HG02571 (cell line): ENCODE data around the gene HELZ.
"Not testable (repeated sequence)": the region's sequence is repeated elsewhere in the genome, so short reads cannot be mapped to it uniquely, and the experiment has no call there.

Experiments used
- ATAC-seq: cut with Tn5 transposase; IDR thresholded peaks from one replicate; pipeline ENCODE4 v1.9.1; 2021; ENCODE audit warnings: mild to moderate bottlenecking, moderate library complexity; ENCODE audit not compliant: unreplicated experiment

HELZ gene, protein sequence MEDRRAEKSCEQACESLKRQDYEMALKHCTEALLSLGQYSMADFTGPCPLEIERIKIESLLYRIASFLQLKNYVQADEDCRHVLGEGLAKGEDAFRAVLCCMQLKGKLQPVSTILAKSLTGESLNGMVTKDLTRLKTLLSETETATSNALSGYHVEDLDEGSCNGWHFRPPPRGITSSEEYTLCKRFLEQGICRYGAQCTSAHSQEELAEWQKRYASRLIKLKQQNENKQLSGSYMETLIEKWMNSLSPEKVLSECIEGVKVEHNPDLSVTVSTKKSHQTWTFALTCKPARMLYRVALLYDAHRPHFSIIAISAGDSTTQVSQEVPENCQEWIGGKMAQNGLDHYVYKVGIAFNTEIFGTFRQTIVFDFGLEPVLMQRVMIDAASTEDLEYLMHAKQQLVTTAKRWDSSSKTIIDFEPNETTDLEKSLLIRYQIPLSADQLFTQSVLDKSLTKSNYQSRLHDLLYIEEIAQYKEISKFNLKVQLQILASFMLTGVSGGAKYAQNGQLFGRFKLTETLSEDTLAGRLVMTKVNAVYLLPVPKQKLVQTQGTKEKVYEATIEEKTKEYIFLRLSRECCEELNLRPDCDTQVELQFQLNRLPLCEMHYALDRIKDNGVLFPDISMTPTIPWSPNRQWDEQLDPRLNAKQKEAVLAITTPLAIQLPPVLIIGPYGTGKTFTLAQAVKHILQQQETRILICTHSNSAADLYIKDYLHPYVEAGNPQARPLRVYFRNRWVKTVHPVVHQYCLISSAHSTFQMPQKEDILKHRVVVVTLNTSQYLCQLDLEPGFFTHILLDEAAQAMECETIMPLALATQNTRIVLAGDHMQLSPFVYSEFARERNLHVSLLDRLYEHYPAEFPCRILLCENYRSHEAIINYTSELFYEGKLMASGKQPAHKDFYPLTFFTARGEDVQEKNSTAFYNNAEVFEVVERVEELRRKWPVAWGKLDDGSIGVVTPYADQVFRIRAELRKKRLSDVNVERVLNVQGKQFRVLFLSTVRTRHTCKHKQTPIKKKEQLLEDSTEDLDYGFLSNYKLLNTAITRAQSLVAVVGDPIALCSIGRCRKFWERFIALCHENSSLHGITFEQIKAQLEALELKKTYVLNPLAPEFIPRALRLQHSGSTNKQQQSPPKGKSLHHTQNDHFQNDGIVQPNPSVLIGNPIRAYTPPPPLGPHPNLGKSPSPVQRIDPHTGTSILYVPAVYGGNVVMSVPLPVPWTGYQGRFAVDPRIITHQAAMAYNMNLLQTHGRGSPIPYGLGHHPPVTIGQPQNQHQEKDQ (N-terminal part only)

DNA sequence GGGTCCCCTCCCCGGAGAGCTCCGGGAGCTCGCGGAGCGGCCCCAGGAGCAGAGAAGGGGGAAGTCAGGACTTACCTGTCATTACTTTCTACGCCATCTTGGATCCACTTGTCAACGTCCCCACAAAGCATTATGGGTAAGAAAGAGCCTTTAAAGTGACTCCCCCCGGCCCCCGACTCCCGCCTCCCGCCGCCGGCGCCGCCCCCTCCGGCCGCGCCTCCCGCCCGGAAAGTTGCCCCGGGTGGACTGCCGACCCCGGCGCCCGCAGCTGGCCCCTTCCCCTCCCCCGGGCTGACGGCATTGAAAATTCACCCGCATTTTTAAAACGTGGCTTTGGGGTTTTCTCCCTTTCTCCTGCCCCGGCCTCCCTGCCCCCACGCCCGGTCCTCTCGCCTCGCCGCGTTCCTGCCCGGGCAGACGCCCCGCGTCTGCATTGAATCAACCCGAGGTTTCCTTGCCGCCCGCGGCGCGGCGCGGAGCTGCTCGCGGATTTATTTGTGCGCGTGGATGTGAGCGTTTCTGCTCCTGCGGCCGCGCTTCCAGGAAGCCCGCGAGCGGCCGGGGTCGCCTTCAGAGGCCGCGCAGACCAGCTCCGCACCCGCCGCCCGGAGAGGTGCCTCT, at the start of gene HELZ:
Gene HELZ (minus strand): TSS at position 124 of the 621 bp plus-strand sequence. CDS start 26,392 bp downstream, outside the sequence.
- peak; percentile 44 for ATAC-seq

GRCh38 chr17:67293251-67294203, 48.5 kb upstream of the HELZ start:
- peak; percentile 75 for ATAC-seq

- no peak for ATAC-seq
Measured at GRCh38 chr17:67290711-67291291, 45.8 kb upstream of the HELZ start.

DNA sequence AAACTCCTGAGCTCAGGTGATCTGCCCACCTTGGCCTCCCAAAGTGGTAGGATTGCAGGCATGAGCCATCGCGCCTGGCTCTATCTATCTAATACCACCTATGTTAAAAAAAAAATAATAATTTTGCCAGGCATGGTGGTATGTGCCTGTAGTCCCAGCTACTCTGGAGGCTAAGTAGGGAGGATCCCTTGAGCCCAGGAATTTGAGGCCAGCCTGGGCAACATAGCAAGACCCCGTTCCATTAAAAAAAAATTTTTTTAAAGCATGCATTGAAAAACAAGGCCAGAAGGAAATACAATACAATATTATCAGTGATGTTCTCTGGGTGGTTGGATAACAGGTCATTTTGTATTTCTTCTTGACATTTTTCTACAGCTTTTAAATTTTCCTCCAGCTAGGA, 45.2 kb upstream of the HELZ start:
- ATAC-seq, result no peak

DNA sequence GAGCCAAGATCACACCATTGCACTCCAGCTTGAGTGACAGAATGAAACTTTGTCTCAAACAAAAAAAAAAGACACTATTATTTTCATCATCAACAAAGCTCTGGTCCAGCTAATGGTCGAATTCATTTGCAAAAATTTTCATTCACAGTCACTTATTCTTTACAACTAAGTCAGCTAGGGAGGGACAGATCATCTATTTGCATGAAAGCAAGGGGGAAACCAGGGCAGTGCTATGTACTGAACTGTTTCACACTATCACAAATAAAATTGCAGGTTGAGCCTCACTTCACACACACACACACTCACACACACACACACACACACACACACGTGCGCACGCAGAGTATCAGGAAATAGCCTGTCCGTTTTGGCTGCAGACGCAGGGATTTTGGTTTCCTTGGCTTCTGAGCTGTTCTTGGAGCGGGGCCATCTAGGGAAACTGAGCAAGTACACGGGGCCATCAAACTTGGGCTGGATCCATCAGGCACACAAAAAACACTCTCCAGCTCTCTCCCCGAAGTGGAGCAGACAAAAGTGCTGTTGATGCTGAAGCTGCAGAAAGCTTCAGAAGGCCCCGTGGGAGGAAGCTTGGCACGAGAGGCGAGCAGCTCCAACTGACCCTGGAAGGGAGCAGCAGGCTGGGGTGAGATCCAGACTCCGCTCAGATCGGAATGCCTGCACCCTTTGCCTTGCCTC, 44.3 kb upstream of the HELZ start:
- ATAC-seq, result no peak

DNA sequence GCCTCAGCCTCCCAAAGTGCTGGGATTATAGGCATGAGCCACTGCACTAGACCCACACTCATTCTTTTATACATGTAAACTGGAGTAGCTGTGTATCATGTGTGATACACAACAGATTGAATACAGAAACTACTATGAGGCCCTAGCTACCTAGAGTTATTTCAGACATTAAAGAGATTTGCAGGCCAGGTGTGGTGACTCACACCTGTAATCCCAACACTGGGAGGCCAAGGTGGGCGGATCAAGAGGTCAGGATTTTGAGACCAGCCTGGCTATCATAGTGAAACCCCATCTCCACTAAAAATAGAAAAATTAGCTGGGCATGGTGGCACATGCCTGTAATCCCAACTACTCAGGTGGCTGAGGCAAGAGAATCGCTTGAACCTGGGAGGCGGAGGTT, 41.8 kb upstream of the HELZ start:
- not testable (repeated sequence) for ATAC-seq

DNA sequence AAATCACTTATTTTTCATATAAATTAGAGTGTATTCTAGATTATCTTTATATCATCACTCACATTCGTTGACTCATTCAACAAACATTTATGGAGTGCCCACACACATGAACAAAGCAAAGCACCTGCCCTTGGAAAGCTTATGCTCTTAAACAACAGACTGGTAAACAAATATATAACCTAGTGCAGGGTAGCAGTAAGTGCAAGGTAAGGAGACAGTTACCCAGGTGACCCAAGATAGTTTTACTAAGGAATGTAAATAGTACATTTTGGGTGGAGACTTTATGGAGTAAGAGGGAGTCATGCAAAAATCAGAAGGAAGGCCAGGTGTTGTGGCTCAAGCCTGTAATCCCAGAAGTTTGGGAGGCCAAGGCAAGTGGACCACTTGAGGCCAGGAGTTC, 40.4 kb upstream of the HELZ start:
- ATAC-seq, result no peak

DNA sequence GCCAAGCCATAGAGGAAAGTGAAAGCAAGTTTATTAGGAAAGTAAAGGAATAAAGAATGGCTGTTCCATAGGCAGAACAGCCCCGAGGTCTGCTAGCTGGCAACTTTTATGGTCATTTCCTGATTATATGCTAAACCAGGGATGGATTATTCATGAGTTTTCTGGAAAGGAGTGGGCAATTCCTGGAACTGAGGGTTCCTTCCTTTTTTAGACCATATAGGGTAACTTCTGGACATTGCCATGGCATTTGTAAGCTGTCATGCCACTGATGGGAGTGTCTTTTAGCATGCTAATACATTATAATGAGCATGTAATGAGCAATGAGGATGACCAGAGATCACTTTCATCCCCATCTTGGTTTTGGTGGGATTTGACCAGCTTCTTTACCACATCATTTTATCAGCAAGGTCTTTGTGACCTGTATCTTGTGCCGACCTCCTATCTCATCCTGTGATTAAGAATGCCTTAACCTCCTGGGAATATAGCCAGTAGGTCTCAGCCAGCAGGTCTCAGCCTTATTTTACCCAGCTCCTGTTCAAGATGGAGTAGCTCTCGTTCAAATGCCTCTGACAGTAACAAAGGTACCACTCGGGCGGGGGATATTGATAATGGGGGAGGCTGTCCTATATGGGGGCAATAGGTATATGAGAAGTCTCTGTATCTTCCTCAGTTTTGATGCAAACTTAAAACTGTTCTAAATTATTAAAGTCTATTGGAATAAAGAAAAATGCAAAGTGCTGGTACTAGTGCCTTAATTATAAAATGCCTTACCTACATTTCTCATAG, 38.9 kb upstream of the HELZ start:
- ATAC-seq, result no peak

DNA sequence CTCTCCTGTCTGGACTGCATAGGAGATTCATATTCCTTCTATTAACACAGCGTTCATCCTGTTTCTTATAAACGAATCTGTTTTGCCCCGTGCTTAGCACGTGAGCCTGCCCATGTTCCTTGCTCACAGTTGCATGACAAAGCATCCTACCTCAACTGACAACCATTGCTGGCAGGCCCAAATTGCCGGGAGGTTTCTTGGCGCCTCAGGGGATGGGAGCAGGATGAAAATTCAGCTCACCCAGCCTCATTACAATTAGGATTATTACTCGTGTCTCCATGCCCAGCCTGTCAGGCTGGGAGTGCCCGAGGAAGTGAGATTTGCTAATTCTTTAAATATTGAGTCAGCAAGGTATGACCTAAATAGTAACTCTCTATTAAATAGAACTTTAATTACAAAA, 36.7 kb upstream of the HELZ start:
- no peak for ATAC-seq

DNA sequence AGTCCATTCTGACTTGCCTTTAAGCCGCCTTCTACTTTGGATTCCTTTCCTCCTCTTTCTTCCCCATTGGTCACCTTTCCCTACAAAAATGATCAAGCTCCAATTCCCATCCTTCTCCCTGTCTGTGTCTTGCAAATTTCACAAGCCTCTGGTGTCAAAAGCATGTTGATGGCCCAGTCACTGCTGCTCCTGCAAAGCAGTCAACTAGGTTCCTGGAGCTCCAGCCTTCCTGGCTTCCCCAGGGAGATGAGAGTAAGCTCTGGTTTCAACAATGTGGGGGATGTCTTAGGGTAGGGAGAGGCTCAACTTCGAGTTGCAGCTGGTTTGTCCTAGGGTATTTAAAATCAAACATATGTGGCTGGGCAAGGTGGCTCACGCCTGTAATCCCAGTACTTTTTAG, 36.1 kb upstream of the HELZ start:
- ATAC-seq, result no peak

GRCh38 chr17:67280279-67280678, 35.3 kb upstream of the HELZ start:
- ATAC-seq, result no peak

GRCh38 chr17:67279115-67279514, 34.1 kb upstream of the HELZ start:
- no peak for ATAC-seq

DNA sequence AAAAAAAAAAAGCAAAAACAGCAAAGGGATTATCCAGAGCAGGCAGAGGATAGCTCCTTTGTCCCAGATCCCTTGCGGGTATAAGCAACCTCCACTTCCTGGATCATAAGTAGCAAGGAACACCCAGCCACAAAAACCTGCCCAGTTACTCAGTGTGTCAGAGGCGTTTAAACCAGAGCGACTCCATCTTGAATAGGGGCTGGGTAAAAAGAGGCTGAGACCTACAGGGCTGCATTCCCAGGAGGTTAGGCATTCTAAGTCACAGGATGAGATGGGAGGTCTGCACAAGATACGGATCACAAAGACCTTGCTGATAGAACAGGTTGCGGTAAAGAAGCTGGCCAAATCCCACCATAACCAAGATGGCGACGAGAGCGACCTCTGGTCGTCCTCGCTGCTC, 33.4 kb upstream of the HELZ start:
- no peak for ATAC-seq

- no peak for ATAC-seq
Measured at GRCh38 chr17:67276075-67276474, 31.1 kb upstream of the HELZ start.

DNA sequence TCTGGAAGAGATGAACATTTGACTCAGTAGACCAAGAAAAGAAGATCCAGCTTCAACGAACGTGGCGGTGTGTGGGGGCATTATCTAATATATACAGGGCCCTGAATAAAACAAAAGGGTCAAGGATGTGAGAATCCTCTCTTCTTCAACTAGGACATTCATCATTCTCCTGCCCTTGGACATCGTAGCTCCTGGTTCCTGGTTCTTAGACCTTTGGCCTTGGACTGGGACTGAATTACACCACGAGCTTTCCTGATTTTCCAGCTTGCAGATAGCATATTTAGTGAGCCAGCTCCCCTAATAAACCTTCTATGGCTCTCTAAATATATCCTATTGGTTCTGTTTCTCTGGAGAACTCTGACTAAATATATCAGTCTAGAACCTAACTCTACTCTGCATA, 29.5 kb upstream of the HELZ start:
- ATAC-seq, result no peak

DNA sequence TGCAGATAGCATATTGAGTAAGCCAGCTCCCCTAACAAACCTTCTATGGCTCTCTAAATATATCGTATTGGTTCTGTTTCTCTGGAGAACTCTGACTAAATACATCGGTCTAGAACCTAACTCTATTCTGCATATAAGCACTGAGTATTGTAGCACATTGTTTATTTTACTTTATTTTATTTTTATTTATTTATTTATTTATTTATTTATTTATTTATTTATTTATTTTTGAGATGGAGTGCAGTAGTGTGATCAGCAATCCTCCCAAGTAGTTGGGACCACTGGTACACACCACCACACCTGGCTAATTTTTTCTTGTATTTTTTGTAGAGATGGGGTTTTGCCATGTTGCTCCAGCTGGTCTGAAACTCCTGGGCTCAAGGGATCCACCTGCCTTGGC, 28.9 kb upstream of the HELZ start:
- no peak for ATAC-seq

DNA sequence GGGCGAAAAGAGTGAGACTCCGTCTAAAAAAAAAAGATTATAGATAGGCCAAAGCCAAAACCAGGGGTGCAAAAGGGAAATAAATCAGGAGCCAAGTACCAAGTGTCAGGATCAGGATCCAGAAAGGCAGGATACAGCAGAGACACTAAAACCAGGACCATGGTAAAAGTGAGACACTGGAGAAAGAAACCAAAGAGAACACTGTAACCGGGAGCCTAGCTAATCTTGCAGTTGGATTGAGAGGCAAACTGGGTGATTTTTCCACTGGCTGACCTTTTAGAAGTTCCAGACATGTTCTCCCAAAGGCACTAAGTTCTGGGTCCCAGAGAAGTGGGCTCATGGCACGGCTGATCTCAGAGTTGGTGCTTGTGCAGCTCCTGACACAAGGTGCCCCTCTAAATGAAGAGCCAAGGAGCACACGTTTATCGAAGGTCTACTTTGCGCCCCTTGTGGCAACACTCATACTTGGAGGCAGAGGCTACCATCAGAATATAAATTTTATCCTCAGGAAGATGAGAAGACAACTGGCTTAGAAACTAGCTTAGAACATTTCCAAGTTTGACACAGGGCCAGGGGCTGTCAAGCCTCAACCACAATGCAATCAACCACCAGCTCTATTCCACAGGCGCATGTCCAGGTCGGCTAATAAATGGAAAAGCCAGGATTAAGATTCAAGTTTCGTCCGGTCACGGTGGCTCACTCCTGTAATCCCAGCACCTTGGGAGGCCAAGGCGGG, 27.5 kb upstream of the HELZ start:
- ATAC-seq, result no peak
